Vagina (tissue), 2 donors: Measurements from ENCODE around the gene SH3RF1. TPM values are rescaled to one million over a fixed set of nuclear protein-coding genes. Genes with fewer than 3 reads are reported as not detected.

Experiments used
- DNase-seq, 2 donors: peaks; one replicate each; pipeline ENCODE4 v3.0.0-alpha.2; 2017; ENCODE audit errors: extremely low spot score in 2 of 2
- H3K27ac ChIP-seq: fragments of 200-600 bp; sonication (generic); one replicate; pipeline ENCODE4 v1.5.1; 2019
- H3K27me3 ChIP-seq: fragments of 200-600 bp; sonication (generic); one replicate; pipeline ENCODE4 v1.5.1; 2019
- H3K36me3 ChIP-seq, 2 donors: fragments of 200-600 bp; sonication (generic); one replicate each; pipeline ENCODE4 v1.5.1; 2017 to 2019
- H3K4me1 ChIP-seq: fragments of 200-600 bp; sonication (generic); one replicate; pipeline ENCODE4 v1.5.1; 2019
- H3K4me3 ChIP-seq, 2 donors: fragments of 200-600 bp; sonication (generic); 1 replicate in 1 of 2; 2 replicates in 1 of 2; pipeline ENCODE4 v1.5.1; 2016 to 2019
- H3K9me3 ChIP-seq: fragments of 200-600 bp; sonication (generic); one replicate; pipeline ENCODE4 v1.5.1; 2019
- POLR2A ChIP-seq, 2 donors: fragments of 450-650 bp; IDR thresholded peaks; one replicate each; pipeline ENCODE4 v1.6.1; 2017; ENCODE audit warnings: antibody characterized with exemption in 2 of 2, mild to moderate bottlenecking in 2 of 2, moderate library complexity in 2 of 2
- POLR2AphosphoS5 ChIP-seq, 2 donors: sonication (generic); formaldehyde crosslinking; IDR thresholded peaks; one replicate each; pipeline ENCODE4 v1.9.0; 2017; ENCODE audit warnings: antibody characterized with exemption in 2 of 2, mild to moderate bottlenecking in 2 of 2, low read depth in 1 of 2; ENCODE audit not compliant: insufficient read depth in 1 of 2
- intact Hi-C: fragments of 100-400 bp; cut with DNase I; formaldehyde crosslinking; loops from one replicate; pipeline ENCODE4 v1.15.1; 2023
- total RNA-seq: library from RNA; depleted of rRNA; stranded (reverse); fragments of >200 nt; gene quantifications from one replicate; pipeline ENCODE4 v1.2.3, GENCODE V29; 2016
- TF ChIP-seq, protein P1 (sequence below), 3 experiments: fragments of 450-650 bp in 2 of 3; fragments of 200-600 bp in 1 of 3; sonication (generic) in 1 of 3; IDR thresholded peaks; one replicate each; pipeline ENCODE4 v1.5.1; 2017 to 2019; ENCODE audit warnings: antibody characterized with exemption in 3 of 3, mild to moderate bottlenecking in 2 of 3, moderate library complexity in 2 of 3

SH3RF1 gene
- total RNA-seq, 1 donor from 2014 or later = 16.0 TPM

DNA sequence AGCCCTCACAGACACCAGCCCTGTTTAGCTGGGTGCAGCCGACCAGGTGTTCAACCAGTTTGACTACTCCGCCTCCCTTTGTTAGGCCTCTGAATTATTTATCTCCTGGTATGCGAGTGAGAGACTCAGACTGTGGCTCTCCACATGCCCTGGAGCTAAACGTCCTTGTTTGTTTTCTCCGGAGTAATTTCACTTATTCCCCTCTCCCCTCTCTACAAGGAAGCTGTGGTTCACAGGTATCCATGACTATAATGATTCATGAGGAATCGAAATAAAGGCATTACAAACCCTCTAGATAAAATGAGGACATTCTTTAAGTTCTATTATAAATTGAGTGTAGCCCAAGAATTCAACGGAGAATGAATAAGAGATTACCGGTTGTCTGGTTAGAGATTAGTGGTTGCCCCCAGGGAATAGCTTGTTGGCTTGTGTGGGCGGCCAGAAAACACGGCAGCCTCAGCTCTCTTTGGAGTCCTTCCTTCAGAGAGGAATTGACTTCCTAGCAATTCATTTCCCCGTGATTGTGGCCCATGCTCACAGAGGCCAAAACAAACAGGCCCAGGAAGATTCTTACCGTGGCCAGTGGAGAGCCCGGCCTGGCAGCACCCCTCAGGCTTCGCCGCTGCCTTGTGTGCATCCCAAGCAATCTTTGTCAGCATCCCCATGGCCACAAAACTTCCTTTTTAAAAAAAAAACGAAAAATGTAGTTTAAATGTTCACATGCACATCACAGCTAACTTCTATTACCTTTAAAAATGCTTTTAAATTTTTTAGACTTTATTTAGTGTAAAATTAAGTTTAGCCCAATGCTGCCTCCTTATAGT, 200.5 kb downstream of the SH3RF1 start:
- no peaks in the 10 kb centered on the region for H3K27me3 ChIP-seq
- H3K27ac ChIP-seq = no peak overlapping the region

DNA sequence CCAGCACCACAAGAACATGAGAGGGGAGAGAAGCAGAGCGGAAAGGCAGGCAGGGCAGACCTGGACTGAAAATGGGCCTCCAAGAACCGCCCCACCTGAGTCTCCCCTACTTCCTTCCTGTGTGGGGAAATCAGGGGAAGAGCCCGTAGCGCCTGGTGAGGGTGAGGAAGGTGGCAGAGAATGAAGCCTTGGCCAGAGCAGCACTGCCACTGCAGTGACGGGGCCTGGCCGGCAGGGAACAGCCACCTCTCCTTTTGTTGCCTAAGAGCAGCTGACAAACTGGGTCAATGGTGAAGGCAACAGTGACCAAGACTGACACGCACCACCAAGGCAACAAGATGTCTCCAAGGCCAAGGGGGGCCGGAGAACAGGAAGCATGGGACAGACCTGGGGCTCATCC, 202.3 kb downstream of the SH3RF1 start:
- H3K27ac ChIP-seq = no peak overlapping the region
- TF ChIP-seq POLR2A (IDR thresholded peaks at IDR 0.05) (no peak), POLR2AphosphoS5 (IDR thresholded peaks at IDR 0.05; ENCODE audit: insufficient read depth in 1 of 2, low read depth in 1 of 2) (no peak)
- TF ChIP-seq, protein P1, sequence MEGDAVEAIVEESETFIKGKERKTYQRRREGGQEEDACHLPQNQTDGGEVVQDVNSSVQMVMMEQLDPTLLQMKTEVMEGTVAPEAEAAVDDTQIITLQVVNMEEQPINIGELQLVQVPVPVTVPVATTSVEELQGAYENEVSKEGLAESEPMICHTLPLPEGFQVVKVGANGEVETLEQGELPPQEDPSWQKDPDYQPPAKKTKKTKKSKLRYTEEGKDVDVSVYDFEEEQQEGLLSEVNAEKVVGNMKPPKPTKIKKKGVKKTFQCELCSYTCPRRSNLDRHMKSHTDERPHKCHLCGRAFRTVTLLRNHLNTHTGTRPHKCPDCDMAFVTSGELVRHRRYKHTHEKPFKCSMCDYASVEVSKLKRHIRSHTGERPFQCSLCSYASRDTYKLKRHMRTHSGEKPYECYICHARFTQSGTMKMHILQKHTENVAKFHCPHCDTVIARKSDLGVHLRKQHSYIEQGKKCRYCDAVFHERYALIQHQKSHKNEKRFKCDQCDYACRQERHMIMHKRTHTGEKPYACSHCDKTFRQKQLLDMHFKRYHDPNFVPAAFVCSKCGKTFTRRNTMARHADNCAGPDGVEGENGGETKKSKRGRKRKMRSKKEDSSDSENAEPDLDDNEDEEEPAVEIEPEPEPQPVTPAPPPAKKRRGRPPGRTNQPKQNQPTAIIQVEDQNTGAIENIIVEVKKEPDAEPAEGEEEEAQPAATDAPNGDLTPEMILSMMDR (IDR thresholded peaks at IDR 0.05) = no peak
- intact Hi-C loops = no loop called here

More for the DNA sequence above, 200.5 kb downstream of the SH3RF1 start:
- H3K9me3 ChIP-seq = no peaks in the 10 kb centered on the region
- DNase-seq = no peak
- TF ChIP-seq, protein P1 (IDR thresholded peaks at IDR 0.05) = no peak
- TF ChIP-seq POLR2AphosphoS5 (IDR thresholded peaks at IDR 0.05; ENCODE audit: insufficient read depth in 1 of 2, low read depth in 1 of 2) = peak in 1 of 2 donors; percentile 61
- intact Hi-C loops = no loop called here
- H3K36me3 ChIP-seq = no peaks in the 10 kb centered on the region
- no peak overlapping the region for H3K4me3 ChIP-seq
- peaks cover 5% of the 10 kb centered on the region for H3K4me1 ChIP-seq

DNA sequence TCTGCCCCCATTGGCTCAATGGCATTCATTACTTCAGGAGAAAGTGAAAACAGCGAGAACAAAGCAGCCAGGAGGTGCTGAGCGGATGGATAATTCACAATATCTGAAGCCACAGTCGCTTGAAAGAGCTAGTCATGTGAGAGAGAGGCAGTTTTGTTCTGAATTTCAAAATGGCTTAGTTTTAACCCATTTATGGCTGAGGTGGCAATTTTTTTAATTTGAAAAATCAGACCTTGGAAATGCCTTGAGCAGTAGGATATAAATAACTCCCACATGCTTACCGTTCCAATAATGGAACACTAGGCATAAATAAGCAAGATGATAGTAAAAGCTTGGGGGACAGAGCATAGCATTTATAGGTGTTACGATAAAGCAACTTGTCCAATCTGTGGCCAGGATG, 203.8 kb downstream of the SH3RF1 start:
- Histone ChIP-seq H3K4me3 (no peak overlapping the region), H3K36me3 (no peaks in the 10 kb centered on the region), H3K27me3 (no peaks in the 10 kb centered on the region), H3K9me3 (no peaks in the 10 kb centered on the region), H3K4me1 (peaks cover 29% of the 10 kb centered on the region), H3K27ac (no peak overlapping the region)
- intact Hi-C loops = no loop called here
- no peak for TF ChIP-seq POLR2AphosphoS5 (IDR thresholded peaks at IDR 0.05; ENCODE audit: insufficient read depth in 1 of 2, low read depth in 1 of 2)
- no peak for TF ChIP-seq POLR2A (IDR thresholded peaks at IDR 0.05)
- TF ChIP-seq, protein P1 (IDR thresholded peaks at IDR 0.05) = no peak
- DNase-seq = no peak

More for the DNA sequence above, 202.3 kb downstream of the SH3RF1 start:
- Histone ChIP-seq H3K4me1 (peaks cover 15% of the 10 kb centered on the region), H3K36me3 (no peaks in the 10 kb centered on the region), H3K27me3 (no peaks in the 10 kb centered on the region), H3K4me3 (no peak overlapping the region), H3K9me3 (no peaks in the 10 kb centered on the region)
- DNase-seq = no peak

DNA sequence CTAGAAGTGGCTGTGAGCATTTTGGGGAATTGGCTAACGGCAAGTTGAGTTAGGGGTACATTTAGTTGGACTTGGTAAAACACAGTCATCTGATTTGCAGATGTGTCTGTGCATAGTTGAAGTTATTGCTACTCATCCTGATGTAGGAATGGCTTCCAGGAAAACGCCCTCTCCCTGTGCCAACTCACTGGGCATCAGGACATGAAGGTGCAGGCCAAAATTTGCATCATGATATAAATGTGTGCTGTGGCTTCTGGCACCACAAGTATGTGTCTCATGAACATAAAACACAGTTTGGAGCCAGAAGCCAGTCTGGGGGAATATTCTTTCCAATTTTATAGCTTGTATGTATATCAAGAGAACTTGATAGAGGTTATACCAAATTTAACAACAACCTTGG, 206.5 kb downstream of the SH3RF1 start:
- no peaks in the 10 kb centered on the region for H3K27me3 ChIP-seq
- TF ChIP-seq POLR2A (IDR thresholded peaks at IDR 0.05) (no peak), POLR2AphosphoS5 (IDR thresholded peaks at IDR 0.05; ENCODE audit: insufficient read depth in 1 of 2, low read depth in 1 of 2) (no peak)
- TF ChIP-seq, protein P1 (IDR thresholded peaks at IDR 0.05) = no peak
- intact Hi-C loops = no loop called here
- DNase-seq = no peak
- no peaks in the 10 kb centered on the region for H3K36me3 ChIP-seq
- H3K4me3 ChIP-seq = no peak overlapping the region
- H3K4me1 ChIP-seq = peaks cover 50% of the 10 kb centered on the region
- H3K27ac ChIP-seq = no peak overlapping the region
- H3K9me3 ChIP-seq = no peaks in the 10 kb centered on the region

DNA sequence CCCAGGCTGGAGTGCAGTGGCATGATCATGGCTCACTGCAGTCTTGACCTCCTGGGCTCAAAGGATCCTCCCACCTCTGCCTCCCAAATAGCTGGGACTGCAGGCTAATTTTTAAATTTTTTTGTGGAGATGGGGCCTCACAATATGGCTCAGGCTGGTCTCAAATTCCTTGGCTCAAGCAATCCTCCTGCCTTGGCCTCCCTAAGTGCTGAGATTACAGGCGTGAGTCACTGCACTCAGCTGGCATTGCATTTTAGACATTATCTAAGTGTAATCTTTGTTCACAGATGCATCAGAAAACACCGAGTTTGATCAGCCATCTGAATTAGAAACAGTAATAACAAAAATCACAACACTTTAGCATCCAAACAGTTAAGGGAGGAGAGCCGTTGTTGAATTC, 207.3 kb downstream of the SH3RF1 start:
- H3K4me3 ChIP-seq = no peak overlapping the region
- no peaks in the 10 kb centered on the region for H3K27me3 ChIP-seq
- TF ChIP-seq, protein P1 (IDR thresholded peaks at IDR 0.05) = no peak
- TF ChIP-seq POLR2AphosphoS5 (IDR thresholded peaks at IDR 0.05; ENCODE audit: insufficient read depth in 1 of 2, low read depth in 1 of 2) = no peak
- H3K36me3 ChIP-seq = no peaks in the 10 kb centered on the region
- H3K4me1 ChIP-seq = peaks cover 54% of the 10 kb centered on the region
- no peaks in the 10 kb centered on the region for H3K9me3 ChIP-seq
- intact Hi-C loops = no loop called here
- peak overlapping the region; percentile 76 for H3K27ac ChIP-seq
- no peak for DNase-seq
